ENCODE measurements around the gene VEGFD.

GRCh38 chrX:15335135-15336022 is 48.8 kb downstream of the VEGFD start, which contains the start of gene PIGA:
- no peak for TF ChIP-seq CTCF (IDR thresholded peaks at IDR 0.05 in 4 of 5, conservative IDR thresholded peaks at IDR 0.05 in 1 of 5)
- peak; percentile 93 to 94 for TF ChIP-seq POLR2A (IDR thresholded peaks at IDR 0.05)

All from gastrocnemius medialis (tissue), 4 donors.